Left ventricle myocardium inferior (tissue), 1 donor: ENCODE measurements around the gene USH2A. TPM values are rescaled to one million over a fixed set of nuclear protein-coding genes. Genes with fewer than 3 reads are reported as not detected.

ENCODE experiments used
- DNase-seq: peaks from one replicate; pipeline ENCODE4 v3.0.0-alpha.2; 2020
- H3K27ac ChIP-seq: fragments of 200-600 bp; replicated peaks from 2 replicates; pipeline ENCODE4 v1.8.0; 2021
- H3K27me3 ChIP-seq: fragments of 200-600 bp; 2 replicates; pipeline ENCODE4 v1.8.0; 2021; ENCODE audit warnings: low read depth
- H3K36me3 ChIP-seq: fragments of 200-600 bp; 2 replicates; pipeline ENCODE4 v1.8.0; 2021
- H3K4me1 ChIP-seq: fragments of 200-600 bp; 2 replicates; pipeline ENCODE4 v1.8.0; 2021
- H3K4me3 ChIP-seq: fragments of 200-600 bp; 2 replicates; pipeline ENCODE4 v1.8.0; 2021; ENCODE audit warnings: mild to moderate bottlenecking, moderate library complexity
- H3K9me3 ChIP-seq: fragments of 200-600 bp; replicated peaks from 2 replicates; pipeline ENCODE4 v1.8.0; 2021
- intact Hi-C: fragments of 100-400 bp; cut with micrococcal nuclease; formaldehyde crosslinking; loops from one replicate; pipeline ENCODE4 v1.11.0; 2022
- total RNA-seq: library from RNA; stranded (reverse); fragmentation: NEBNext Ultra II Directional; extraction: Animal tissue kit (Norgen Biotek cat#: 25700); gene quantifications from one replicate; pipeline ENCODE4 v1.2.1, GENCODE V29; 2021
- TF ChIP-seq, protein P1 (sequence below): fragments of 200-600 bp; IDR thresholded peaks from 2 replicates; pipeline ENCODE4 v1.8.0; 2021; ENCODE audit warnings: antibody characterized with exemption, mild to moderate bottlenecking, borderline replicate concordance
- donor health status: DM: no; HTN: yes; CAD: no; lungs with severe emphysema.

USH2A gene
- total RNA-seq, 1 donor from 2014 or later, result 3.6 TPM

DNA sequence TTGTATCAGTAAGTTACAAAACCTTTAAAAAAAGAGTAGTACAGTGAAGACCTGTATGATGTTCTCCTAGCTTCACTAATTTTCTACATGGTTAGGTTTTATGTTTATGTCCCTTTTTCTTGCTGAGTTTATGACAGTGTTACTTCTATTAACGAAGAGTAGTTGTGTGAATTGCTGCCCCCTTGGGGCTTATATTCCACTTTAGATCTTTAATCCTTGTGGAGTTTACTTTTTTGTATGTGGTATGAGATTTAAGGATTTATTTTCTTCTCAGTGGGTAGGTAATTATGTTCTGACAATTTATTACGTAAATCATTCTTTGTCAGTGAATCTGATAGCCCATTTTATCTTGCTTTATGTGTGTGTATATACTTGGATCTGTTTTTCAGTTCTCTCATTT is 841.4 kb downstream of the USH2A start:
- Histone ChIP-seq H3K27me3 (no peaks in the 10 kb centered on the region), H3K9me3 (no peaks in the 10 kb centered on the region), H3K27ac (no peak overlapping the region), H3K4me1 (peaks cover 17% of the 10 kb centered on the region), H3K36me3 (peaks cover 73% of the 10 kb centered on the region), H3K4me3 (no peak overlapping the region)
- intact Hi-C loops, result no loop called here
- TF ChIP-seq, protein P1, sequence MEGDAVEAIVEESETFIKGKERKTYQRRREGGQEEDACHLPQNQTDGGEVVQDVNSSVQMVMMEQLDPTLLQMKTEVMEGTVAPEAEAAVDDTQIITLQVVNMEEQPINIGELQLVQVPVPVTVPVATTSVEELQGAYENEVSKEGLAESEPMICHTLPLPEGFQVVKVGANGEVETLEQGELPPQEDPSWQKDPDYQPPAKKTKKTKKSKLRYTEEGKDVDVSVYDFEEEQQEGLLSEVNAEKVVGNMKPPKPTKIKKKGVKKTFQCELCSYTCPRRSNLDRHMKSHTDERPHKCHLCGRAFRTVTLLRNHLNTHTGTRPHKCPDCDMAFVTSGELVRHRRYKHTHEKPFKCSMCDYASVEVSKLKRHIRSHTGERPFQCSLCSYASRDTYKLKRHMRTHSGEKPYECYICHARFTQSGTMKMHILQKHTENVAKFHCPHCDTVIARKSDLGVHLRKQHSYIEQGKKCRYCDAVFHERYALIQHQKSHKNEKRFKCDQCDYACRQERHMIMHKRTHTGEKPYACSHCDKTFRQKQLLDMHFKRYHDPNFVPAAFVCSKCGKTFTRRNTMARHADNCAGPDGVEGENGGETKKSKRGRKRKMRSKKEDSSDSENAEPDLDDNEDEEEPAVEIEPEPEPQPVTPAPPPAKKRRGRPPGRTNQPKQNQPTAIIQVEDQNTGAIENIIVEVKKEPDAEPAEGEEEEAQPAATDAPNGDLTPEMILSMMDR, result no peak
- no peak for DNase-seq
